Measurements from ENCODE around the gene MAP2K1. TPM values are rescaled to one million over a fixed set of nuclear protein-coding genes. Genes with fewer than 3 reads are reported as not detected.

MAP2K1 gene
- total and polyA plus RNA-seq, 2 donors from 2014 or later, result 33.1 to 49.4 TPM

DNA sequence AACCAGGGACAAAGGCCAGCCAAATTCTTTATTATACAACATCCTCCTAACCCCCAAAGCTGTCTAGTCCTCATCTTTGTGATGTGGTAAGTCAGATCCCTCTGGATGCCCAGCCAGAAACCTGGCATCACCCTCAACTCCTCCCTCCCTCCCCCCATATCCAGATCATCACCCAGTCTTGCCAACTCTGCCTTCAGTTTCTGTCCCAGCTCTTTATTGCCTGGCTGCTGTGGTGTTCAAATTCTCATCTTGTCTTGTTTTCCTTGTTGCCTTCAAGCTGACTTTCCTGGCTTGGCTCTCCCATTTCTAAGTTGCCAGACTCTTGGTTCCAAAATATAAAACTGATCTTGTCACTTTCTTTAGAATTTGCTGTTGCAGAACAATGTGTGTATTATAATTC lies 28.6 kb downstream of the MAP2K1 start:
- Histone ChIP-seq H3K4me3 (ENCODE audit: low read length in 3 of 3) (no peak overlapping the region), H3K4me1 (ENCODE audit: control insufficient read depth in 2 of 3, insufficient read depth in 2 of 3, low read depth in 1 of 3, low read length in 3 of 3) (no peaks in the 10 kb centered on the region), H3K27ac (ENCODE audit: low read depth in 2 of 2, low read length in 2 of 2) (no peak overlapping the region), H3K36me3 (ENCODE audit: control insufficient read depth in 2 of 3, insufficient read depth in 3 of 3, low read length in 3 of 3) (no peaks in the 10 kb centered on the region), H3K9me3 (ENCODE audit: control insufficient read depth in 2 of 3, insufficient read depth in 1 of 3, low read length in 3 of 3) (no peaks in the 10 kb centered on the region), H3K9ac (ENCODE audit: low read length in 3 of 3) (no peak overlapping the region), H3K27me3 (ENCODE audit: control insufficient read depth, insufficient read depth, low read length) (no peaks in the 10 kb centered on the region)
- FAIRE-seq (no peak), DNase-seq (no peak)
- TF ChIP-seq, protein P1, sequence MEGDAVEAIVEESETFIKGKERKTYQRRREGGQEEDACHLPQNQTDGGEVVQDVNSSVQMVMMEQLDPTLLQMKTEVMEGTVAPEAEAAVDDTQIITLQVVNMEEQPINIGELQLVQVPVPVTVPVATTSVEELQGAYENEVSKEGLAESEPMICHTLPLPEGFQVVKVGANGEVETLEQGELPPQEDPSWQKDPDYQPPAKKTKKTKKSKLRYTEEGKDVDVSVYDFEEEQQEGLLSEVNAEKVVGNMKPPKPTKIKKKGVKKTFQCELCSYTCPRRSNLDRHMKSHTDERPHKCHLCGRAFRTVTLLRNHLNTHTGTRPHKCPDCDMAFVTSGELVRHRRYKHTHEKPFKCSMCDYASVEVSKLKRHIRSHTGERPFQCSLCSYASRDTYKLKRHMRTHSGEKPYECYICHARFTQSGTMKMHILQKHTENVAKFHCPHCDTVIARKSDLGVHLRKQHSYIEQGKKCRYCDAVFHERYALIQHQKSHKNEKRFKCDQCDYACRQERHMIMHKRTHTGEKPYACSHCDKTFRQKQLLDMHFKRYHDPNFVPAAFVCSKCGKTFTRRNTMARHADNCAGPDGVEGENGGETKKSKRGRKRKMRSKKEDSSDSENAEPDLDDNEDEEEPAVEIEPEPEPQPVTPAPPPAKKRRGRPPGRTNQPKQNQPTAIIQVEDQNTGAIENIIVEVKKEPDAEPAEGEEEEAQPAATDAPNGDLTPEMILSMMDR (IDR thresholded peaks at IDR 0.05; ENCODE audit: borderline replicate concordance, extremely low read depth, insufficient read depth), result no peak
- intact Hi-C loops (cut with DNase I), result no loop called here

DNA sequence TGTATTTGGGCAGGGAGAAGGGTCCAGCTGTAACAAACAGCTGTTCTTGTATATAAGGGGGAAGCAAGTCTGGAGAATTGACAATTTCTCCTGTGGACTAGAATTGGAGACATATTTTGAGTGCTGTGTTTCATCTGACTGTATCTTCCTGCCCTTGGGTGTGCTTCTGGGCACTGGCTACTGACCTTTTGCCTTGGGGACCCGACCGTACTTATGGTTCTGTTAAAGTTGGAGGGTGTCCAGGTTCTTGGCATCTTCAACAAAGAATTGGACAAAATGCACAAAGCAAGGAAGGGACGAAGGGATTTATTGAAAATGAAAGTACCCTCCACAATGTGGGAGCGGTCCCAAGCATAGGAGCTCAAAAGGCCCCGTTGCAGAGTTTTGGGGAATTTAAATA lies 31.0 kb downstream of the MAP2K1 start:
- intact Hi-C loops (cut with DNase I), result no loop called here
- DNase-seq (no peak), FAIRE-seq (no peak)
- peak overlapping the region in 2 of 3 donors; percentile 11 to 39 for H3K4me3 ChIP-seq (ENCODE audit: low read length in 3 of 3)
- H3K27ac ChIP-seq (ENCODE audit: low read depth in 2 of 2, low read length in 2 of 2), result peak overlapping the region in 1 of 2 donors; percentile 2
- TF ChIP-seq, protein P1 (IDR thresholded peaks at IDR 0.05; ENCODE audit: borderline replicate concordance, extremely low read depth, insufficient read depth), result no peak
- H3K27me3 ChIP-seq (ENCODE audit: control insufficient read depth, insufficient read depth, low read length), result no peaks in the 10 kb centered on the region
- H3K4me1 ChIP-seq (ENCODE audit: control insufficient read depth in 2 of 3, insufficient read depth in 2 of 3, low read depth in 1 of 3, low read length in 3 of 3), result no peaks in the 10 kb centered on the region
- H3K9me3 ChIP-seq (ENCODE audit: control insufficient read depth in 2 of 3, insufficient read depth in 1 of 3, low read length in 3 of 3), result no peaks in the 10 kb centered on the region
- no peak overlapping the region for H3K9ac ChIP-seq (ENCODE audit: low read length in 3 of 3)
- H3K36me3 ChIP-seq (ENCODE audit: control insufficient read depth in 2 of 3, insufficient read depth in 3 of 3, low read length in 3 of 3), result no peaks in the 10 kb centered on the region

DNA sequence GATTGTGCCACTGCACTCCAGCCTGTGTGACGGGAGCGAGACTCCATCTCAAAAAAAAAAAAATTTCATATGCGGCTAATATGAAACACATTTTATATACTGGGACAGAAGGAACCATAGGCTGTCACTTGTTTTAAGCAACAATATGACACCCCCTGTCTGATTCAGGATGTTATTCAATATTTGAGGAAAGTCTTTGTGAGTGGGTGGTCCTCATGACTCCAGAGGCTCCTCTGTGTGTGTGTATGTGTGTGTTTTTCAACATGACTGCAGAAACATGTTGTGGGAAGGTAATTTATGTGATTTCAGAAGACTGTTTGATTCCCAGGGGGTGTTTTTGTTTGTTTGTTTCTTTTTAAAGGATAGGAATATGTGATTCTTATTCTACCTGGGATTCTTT lies 32.8 kb downstream of the MAP2K1 start:
- no peak overlapping the region for H3K27ac ChIP-seq (ENCODE audit: low read depth in 2 of 2, low read length in 2 of 2)
- H3K9me3 ChIP-seq (ENCODE audit: control insufficient read depth in 2 of 3, insufficient read depth in 1 of 3, low read length in 3 of 3), result peaks cover 0 to 4% (median 0%) of the 10 kb centered on the region in 3 donors
- no peaks in the 10 kb centered on the region for H3K27me3 ChIP-seq (ENCODE audit: control insufficient read depth, insufficient read depth, low read length)
- no peak for DNase-seq
- FAIRE-seq, result no peak
- H3K36me3 ChIP-seq (ENCODE audit: control insufficient read depth in 2 of 3, insufficient read depth in 3 of 3, low read length in 3 of 3), result no peaks in the 10 kb centered on the region
- H3K4me3 ChIP-seq (ENCODE audit: low read length in 3 of 3), result no peak overlapping the region
- TF ChIP-seq, protein P1 (IDR thresholded peaks at IDR 0.05; ENCODE audit: borderline replicate concordance, extremely low read depth, insufficient read depth), result no peak
- no peak overlapping the region for H3K9ac ChIP-seq (ENCODE audit: low read length in 3 of 3)
- intact Hi-C loops (cut with DNase I), result no loop called here
- H3K4me1 ChIP-seq (ENCODE audit: control insufficient read depth in 2 of 3, insufficient read depth in 2 of 3, low read depth in 1 of 3, low read length in 3 of 3), result no peaks in the 10 kb centered on the region

DNA sequence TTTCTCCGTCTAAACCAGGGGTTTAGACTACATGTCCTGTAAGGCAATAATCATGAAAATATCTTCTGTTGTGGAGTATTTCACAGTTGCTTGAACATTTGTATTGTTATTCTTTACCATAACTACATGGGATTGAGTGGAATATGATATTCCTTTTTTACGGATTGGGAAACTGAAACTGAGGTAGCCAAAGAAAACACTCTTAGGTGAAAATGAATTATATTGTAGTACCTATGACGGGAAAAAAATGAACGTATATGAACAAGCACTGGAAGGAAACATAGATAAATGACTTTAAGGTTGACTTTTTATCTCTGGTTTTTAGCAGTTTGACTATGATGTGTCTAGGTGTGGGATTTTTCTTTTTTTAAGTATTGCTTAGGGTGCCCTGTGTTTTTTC lies 35.6 kb downstream of the MAP2K1 start:
- H3K36me3 ChIP-seq (ENCODE audit: control insufficient read depth in 2 of 3, insufficient read depth in 3 of 3, low read length in 3 of 3), result no peaks in the 10 kb centered on the region
- peaks cover 0 to 4% (median 0%) of the 10 kb centered on the region in 3 donors for H3K9me3 ChIP-seq (ENCODE audit: control insufficient read depth in 2 of 3, insufficient read depth in 1 of 3, low read length in 3 of 3)
- no peaks in the 10 kb centered on the region for H3K4me1 ChIP-seq (ENCODE audit: control insufficient read depth in 2 of 3, insufficient read depth in 2 of 3, low read depth in 1 of 3, low read length in 3 of 3)
- H3K27me3 ChIP-seq (ENCODE audit: control insufficient read depth, insufficient read depth, low read length), result no peaks in the 10 kb centered on the region
- TF ChIP-seq, protein P1 (IDR thresholded peaks at IDR 0.05; ENCODE audit: borderline replicate concordance, extremely low read depth, insufficient read depth), result no peak
- intact Hi-C loops (cut with DNase I), result no loop called here
- no peak overlapping the region for H3K4me3 ChIP-seq (ENCODE audit: low read length in 3 of 3)
- no peak for DNase-seq
- H3K9ac ChIP-seq (ENCODE audit: low read length in 3 of 3), result no peak overlapping the region
- FAIRE-seq, result no peak
- H3K27ac ChIP-seq (ENCODE audit: low read depth in 2 of 2, low read length in 2 of 2), result no peak overlapping the region

Data from kidney (tissue), 14 donors.